GM23338 (cell line): ENCODE results near the gene GCC1. TPM values are rescaled to one million over a fixed set of nuclear protein-coding genes. Genes with fewer than 3 reads are reported as not detected.

Experiments used
- ATAC-seq: fragments of 200-7000 bp; cut with Tn5 transposase; 3 replicates; pipeline ENCODE4 v1.9.1; 2020
- DNase-seq: peaks from one replicate; pipeline ENCODE4 v3.0.0-alpha.2; 2015; ENCODE audit warnings: low spot score
- H2AFZ ChIP-seq: fragments of 200-600 bp; sonication (generic); 2 replicates; pipeline ENCODE4 v1.8.0; 2016; ENCODE audit warnings: antibody characterized with exemption, mild to moderate bottlenecking, moderate library complexity
- H3F3A ChIP-seq: fragments of 200-600 bp; sonication (generic); replicated peaks from 2 replicates; pipeline ENCODE4 v1.8.0; 2017; ENCODE audit warnings: antibody characterized with exemption, mixed run types, low read depth
- H3K27ac ChIP-seq: fragments of 200-600 bp; sonication (generic); 2 replicates; pipeline ENCODE4 v1.6.1; 2016; ENCODE audit warnings: low read depth
- H3K27me3 ChIP-seq: fragments of 200-600 bp; sonication (generic); 2 replicates; pipeline ENCODE4 v1.8.0; 2016; ENCODE audit warnings: mild to moderate bottlenecking, mixed run types, moderate library complexity; ENCODE audit not compliant: insufficient read depth
- H3K36me3 ChIP-seq: fragments of 200-600 bp; sonication (generic); 2 replicates; pipeline ENCODE4 v1.8.0; 2016; ENCODE audit warnings: mild to moderate bottlenecking; ENCODE audit not compliant: insufficient read depth
- H3K4me1 ChIP-seq: fragments of 200-600 bp; sonication (generic); 2 replicates; pipeline ENCODE4 v1.8.0; 2016; ENCODE audit warnings: mild to moderate bottlenecking, moderate library complexity; ENCODE audit not compliant: insufficient read depth
- H3K4me2 ChIP-seq: fragments of 200-600 bp; sonication (generic); 2 replicates; pipeline ENCODE4 v1.7.1; 2017; ENCODE audit warnings: mixed run types
- H3K4me3 ChIP-seq: fragments of 200-600 bp; sonication (generic); 2 replicates; pipeline ENCODE4 v1.6.1; 2016; ENCODE audit warnings: mixed run types
- H3K79me2 ChIP-seq: fragments of 200-600 bp; sonication (generic); replicated peaks from 2 replicates; pipeline ENCODE4 v1.8.0; 2017; ENCODE audit warnings: mild to moderate bottlenecking; ENCODE audit not compliant: insufficient read depth
- H3K9me2 ChIP-seq: fragments of 200-600 bp; sonication (generic); 2 replicates; pipeline ENCODE4 v1.8.0; 2017; ENCODE audit not compliant: insufficient read depth
- H4K20me1 ChIP-seq: fragments of 200-600 bp; sonication (generic); replicated peaks from 2 replicates; pipeline ENCODE4 v1.8.0; 2017; ENCODE audit warnings: mild to moderate bottlenecking; ENCODE audit not compliant: insufficient read depth
- H3K27ac Mint-ChIP-seq: 2 replicates; pipeline ENCODE4 v1.8.0; 2020; ENCODE audit warnings: inconsistent platforms, mild to moderate bottlenecking, moderate library complexity, mixed read lengths
- H3K27me3 Mint-ChIP-seq: 3 replicates; pipeline ENCODE4 v1.8.0; 2022; ENCODE audit warnings: low read depth, mild to moderate bottlenecking, moderate library complexity, mixed read lengths, inconsistent platforms; ENCODE audit not compliant: insufficient read depth, poor library complexity
- H3K36me3 Mint-ChIP-seq: 3 replicates; pipeline ENCODE4 v1.8.0; 2021; ENCODE audit warnings: low read depth, mild to moderate bottlenecking, inconsistent platforms, moderate library complexity, mixed read lengths
- H3K4me1 Mint-ChIP-seq: 3 replicates; pipeline ENCODE4 v1.8.0; 2020; ENCODE audit warnings: mild to moderate bottlenecking, inconsistent platforms, mixed read lengths
- H3K4me3 Mint-ChIP-seq: 3 replicates; pipeline ENCODE4 v1.8.0; 2021; ENCODE audit warnings: moderate library complexity, mild to moderate bottlenecking, inconsistent platforms, mixed read lengths
- H3K9me3 Mint-ChIP-seq: 3 replicates; pipeline ENCODE4 v1.8.0; 2020; ENCODE audit warnings: moderate library complexity, mild to moderate bottlenecking, inconsistent platforms, mixed read lengths
- CREB1 ChIP-seq: fragments of 250-450 bp; sonication (Bioruptor Pico); IDR thresholded peaks from 2 replicates; pipeline ENCODE4 v1.5.0; 2020; ENCODE audit warnings: low read depth, mild to moderate bottlenecking, moderate library complexity
- EZH2 ChIP-seq: fragments of 200-600 bp; sonication (generic); IDR thresholded peaks from one replicate; pipeline ENCODE4 v1.8.0; 2017; ENCODE audit warnings: antibody characterized with exemption, mild to moderate bottlenecking, low read depth; ENCODE audit not compliant: unreplicated experiment
- EZH2phosphoT487 ChIP-seq: fragments of 200-600 bp; sonication (generic); IDR thresholded peaks from one replicate; pipeline ENCODE4 v1.8.1; 2018; ENCODE audit warnings: antibody characterized with exemption; ENCODE audit not compliant: unreplicated experiment
- JUNB ChIP-seq: IDR thresholded peaks from one replicate; pipeline ENCODE4 v1.6.1; 2016; ENCODE audit warnings: antibody characterized with exemption; ENCODE audit not compliant: unreplicated experiment
- NANOG ChIP-seq: IDR thresholded peaks from 2 replicates; pipeline ENCODE4 v1.6.1; 2016; ENCODE audit warnings: antibody characterized with exemption, borderline replicate concordance
- POLR2AphosphoS5 ChIP-seq: IDR thresholded peaks from 2 replicates; pipeline ENCODE4 v1.6.1; 2016; ENCODE audit warnings: antibody characterized with exemption, low read depth
- STAT1 ChIP-seq: IDR thresholded peaks from one replicate; pipeline ENCODE4 v1.6.1; 2016; ENCODE audit warnings: antibody characterized with exemption; ENCODE audit not compliant: unreplicated experiment
- ZNF114 ChIP-seq: fragments of 250-450 bp; sonication (Bioruptor Pico); IDR thresholded peaks from 2 replicates; pipeline ENCODE4 v1.5.0; 2020; ENCODE audit warnings: mild to moderate bottlenecking, moderate library complexity
- ZNF331 ChIP-seq: fragments of 250-450 bp; sonication (Bioruptor Pico); IDR thresholded peaks from 2 replicates; pipeline ENCODE4 v1.5.0; 2020; ENCODE audit warnings: low read depth, mild to moderate bottlenecking, moderate library complexity
- polyA plus RNA-seq: library from polyadenylated mRNA; unstranded; fragments of >200 nt; fragmentation: Nextera tagmentation; extraction: Ambion mirVana; gene quantifications from 2 replicates; pipeline ENCODE4 v1.2.1, GENCODE V29; 2016
- total RNA-seq: library from RNA; depleted of rRNA; stranded (reverse); fragments of >200 nt; shearing (Covaris generic); gene quantifications from 2 replicates; pipeline ENCODE4 v1.2.3, GENCODE V29; 2014
- TF ChIP-seq, protein P1 (sequence below): fragments of 250-450 bp; sonication (Bioruptor Pico); IDR thresholded peaks from 2 replicates; pipeline ENCODE4 v1.5.0; 2020; ENCODE audit warnings: mild to moderate bottlenecking, moderate library complexity
- TF ChIP-seq, protein P2 (sequence below): IDR thresholded peaks from 2 replicates; pipeline ENCODE4 v1.6.1; 2016; ENCODE audit warnings: antibody characterized with exemption
- TF ChIP-seq, protein P3 (sequence below): IDR thresholded peaks from one replicate; pipeline ENCODE4 v1.6.1; 2018; ENCODE audit warnings: antibody characterized with exemption; ENCODE audit not compliant: unreplicated experiment
- TF ChIP-seq, protein P4 (sequence below), 2 experiments: fragments of 200-600 bp in 1 of 2; sonication (generic) in 1 of 2; conservative IDR thresholded peaks; 2 replicates each; pipeline versions ENCODE4 v1.5.1 to v1.6.1; 2016 to 2017; ENCODE audit warnings: antibody characterized with exemption in 2 of 2, low read depth in 2 of 2, mild to moderate bottlenecking in 2 of 2, moderate library complexity in 1 of 2

GCC1 gene
- total and polyA plus RNA-seq, 2 experiments from 2014 or later: 3.2 to 17.6 TPM

DNA sequence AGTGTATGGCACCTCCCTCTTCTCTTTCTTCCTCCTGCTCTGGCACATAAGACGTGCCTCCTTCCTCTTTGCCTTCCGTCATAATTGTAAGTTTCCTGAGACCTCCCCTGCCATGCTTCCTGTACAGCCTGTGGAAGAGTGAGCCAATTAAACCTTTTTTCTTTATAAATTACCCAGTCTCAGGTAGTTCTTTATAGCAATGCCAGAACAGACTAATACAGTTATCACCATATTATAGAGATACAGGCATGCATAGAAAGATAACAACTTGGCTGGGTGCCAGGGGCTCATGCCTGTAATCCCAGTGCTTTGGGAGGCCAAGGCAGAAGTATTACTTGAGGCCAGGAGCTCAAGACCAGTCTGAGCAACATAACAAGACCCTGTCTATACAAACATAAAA, 53.2 kb downstream of the GCC1 start:
- H3K4me1 Mint-ChIP-seq: peaks cover 15% of the 10 kb centered on the region
- no peak overlapping the region for H3K4me3 Mint-ChIP-seq
- H3K27me3 ChIP-seq: peaks cover 54% of the 10 kb centered on the region
- H3K9me2 ChIP-seq: peaks cover 3% of the 10 kb centered on the region; the same call in 1 of the 2 replicates
- no peaks in the 10 kb centered on the region for H4K20me1 ChIP-seq
- peaks cover 34% of the 10 kb centered on the region for H3K27me3 Mint-ChIP-seq
- H3K27ac Mint-ChIP-seq: no peak overlapping the region
- H3K4me1 ChIP-seq: peaks cover 13% of the 10 kb centered on the region
- no peaks in the 10 kb centered on the region for H3K36me3 ChIP-seq
- no peaks in the 10 kb centered on the region for H3F3A ChIP-seq
- no peak overlapping the region for H3K27ac ChIP-seq
- no peaks in the 10 kb centered on the region for H3K36me3 Mint-ChIP-seq
- DNase-seq (no peak), ATAC-seq (no peak)
- H3K4me2 ChIP-seq: no peak overlapping the region
- TF ChIP-seq EZH2 (no peak), EZH2phosphoT487 (no peak), ZNF114 (CRISPR knock-in tag) (no peak), STAT1 (no peak), NANOG (no peak), ZNF331 (CRISPR knock-in tag) (no peak), JUNB (no peak), POLR2AphosphoS5 (no peak), CREB1 (CRISPR knock-in tag) (no peak)
- TF ChIP-seq, protein P1, sequence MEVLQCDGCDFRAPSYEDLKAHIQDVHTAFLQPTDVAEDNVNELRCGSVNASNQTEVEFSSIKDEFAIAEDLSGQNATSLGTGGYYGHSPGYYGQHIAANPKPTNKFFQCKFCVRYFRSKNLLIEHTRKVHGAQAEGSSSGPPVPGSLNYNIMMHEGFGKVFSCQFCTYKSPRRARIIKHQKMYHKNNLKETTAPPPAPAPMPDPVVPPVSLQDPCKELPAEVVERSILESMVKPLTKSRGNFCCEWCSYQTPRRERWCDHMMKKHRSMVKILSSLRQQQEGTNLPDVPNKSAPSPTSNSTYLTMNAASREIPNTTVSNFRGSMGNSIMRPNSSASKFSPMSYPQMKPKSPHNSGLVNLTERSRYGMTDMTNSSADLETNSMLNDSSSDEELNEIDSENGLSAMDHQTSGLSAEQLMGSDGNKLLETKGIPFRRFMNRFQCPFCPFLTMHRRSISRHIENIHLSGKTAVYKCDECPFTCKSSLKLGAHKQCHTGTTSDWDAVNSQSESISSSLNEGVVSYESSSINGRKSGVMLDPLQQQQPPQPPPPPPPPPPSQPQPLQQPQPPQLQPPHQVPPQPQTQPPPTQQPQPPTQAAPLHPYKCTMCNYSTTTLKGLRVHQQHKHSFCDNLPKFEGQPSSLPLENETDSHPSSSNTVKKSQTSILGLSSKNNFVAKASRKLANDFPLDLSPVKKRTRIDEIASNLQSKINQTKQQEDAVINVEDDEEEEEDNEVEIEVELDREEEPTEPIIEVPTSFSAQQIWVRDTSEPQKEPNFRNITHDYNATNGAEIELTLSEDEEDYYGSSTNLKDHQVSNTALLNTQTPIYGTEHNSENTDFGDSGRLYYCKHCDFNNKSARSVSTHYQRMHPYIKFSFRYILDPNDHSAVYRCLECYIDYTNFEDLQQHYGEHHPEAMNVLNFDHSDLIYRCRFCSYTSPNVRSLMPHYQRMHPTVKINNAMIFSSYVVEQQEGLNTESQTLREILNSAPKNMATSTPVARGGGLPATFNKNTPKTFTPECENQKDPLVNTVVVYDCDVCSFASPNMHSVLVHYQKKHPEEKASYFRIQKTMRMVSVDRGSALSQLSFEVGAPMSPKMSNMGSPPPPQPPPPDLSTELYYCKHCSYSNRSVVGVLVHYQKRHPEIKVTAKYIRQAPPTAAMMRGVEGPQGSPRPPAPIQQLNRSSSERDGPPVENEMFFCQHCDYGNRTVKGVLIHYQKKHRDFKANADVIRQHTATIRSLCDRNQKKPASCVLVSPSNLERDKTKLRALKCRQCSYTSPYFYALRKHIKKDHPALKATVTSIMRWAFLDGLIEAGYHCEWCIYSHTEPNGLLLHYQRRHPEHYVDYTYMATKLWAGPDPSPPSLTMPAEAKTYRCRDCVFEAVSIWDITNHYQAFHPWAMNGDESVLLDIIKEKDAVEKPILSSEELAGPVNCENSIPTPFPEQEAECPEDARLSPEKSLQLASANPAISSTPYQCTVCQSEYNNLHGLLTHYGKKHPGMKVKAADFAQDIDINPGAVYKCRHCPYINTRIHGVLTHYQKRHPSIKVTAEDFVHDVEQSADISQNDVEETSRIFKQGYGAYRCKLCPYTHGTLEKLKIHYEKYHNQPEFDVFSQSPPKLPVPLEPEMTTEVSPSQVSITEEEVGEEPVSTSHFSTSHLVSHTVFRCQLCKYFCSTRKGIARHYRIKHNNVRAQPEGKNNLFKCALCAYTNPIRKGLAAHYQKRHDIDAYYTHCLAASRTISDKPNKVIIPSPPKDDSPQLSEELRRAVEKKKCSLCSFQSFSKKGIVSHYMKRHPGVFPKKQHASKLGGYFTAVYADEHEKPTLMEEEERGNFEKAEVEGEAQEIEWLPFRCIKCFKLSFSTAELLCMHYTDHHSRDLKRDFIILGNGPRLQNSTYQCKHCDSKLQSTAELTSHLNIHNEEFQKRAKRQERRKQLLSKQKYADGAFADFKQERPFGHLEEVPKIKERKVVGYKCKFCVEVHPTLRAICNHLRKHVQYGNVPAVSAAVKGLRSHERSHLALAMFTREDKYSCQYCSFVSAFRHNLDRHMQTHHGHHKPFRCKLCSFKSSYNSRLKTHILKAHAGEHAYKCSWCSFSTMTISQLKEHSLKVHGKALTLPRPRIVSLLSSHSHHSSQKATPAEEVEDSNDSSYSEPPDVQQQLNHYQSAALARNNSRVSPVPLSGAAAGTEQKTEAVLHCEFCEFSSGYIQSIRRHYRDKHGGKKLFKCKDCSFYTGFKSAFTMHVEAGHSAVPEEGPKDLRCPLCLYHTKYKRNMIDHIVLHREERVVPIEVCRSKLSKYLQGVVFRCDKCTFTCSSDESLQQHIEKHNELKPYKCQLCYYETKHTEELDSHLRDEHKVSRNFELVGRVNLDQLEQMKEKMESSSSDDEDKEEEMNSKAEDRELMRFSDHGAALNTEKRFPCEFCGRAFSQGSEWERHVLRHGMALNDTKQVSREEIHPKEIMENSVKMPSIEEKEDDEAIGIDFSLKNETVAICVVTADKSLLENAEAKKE (CRISPR knock-in tag): no peak
- TF ChIP-seq, protein P2, sequence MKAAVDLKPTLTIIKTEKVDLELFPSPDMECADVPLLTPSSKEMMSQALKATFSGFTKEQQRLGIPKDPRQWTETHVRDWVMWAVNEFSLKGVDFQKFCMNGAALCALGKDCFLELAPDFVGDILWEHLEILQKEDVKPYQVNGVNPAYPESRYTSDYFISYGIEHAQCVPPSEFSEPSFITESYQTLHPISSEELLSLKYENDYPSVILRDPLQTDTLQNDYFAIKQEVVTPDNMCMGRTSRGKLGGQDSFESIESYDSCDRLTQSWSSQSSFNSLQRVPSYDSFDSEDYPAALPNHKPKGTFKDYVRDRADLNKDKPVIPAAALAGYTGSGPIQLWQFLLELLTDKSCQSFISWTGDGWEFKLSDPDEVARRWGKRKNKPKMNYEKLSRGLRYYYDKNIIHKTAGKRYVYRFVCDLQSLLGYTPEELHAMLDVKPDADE: no peak
- TF ChIP-seq, protein P3, sequence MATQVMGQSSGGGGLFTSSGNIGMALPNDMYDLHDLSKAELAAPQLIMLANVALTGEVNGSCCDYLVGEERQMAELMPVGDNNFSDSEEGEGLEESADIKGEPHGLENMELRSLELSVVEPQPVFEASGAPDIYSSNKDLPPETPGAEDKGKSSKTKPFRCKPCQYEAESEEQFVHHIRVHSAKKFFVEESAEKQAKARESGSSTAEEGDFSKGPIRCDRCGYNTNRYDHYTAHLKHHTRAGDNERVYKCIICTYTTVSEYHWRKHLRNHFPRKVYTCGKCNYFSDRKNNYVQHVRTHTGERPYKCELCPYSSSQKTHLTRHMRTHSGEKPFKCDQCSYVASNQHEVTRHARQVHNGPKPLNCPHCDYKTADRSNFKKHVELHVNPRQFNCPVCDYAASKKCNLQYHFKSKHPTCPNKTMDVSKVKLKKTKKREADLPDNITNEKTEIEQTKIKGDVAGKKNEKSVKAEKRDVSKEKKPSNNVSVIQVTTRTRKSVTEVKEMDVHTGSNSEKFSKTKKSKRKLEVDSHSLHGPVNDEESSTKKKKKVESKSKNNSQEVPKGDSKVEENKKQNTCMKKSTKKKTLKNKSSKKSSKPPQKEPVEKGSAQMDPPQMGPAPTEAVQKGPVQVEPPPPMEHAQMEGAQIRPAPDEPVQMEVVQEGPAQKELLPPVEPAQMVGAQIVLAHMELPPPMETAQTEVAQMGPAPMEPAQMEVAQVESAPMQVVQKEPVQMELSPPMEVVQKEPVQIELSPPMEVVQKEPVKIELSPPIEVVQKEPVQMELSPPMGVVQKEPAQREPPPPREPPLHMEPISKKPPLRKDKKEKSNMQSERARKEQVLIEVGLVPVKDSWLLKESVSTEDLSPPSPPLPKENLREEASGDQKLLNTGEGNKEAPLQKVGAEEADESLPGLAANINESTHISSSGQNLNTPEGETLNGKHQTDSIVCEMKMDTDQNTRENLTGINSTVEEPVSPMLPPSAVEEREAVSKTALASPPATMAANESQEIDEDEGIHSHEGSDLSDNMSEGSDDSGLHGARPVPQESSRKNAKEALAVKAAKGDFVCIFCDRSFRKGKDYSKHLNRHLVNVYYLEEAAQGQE: no peak
- TF ChIP-seq, protein P4, sequence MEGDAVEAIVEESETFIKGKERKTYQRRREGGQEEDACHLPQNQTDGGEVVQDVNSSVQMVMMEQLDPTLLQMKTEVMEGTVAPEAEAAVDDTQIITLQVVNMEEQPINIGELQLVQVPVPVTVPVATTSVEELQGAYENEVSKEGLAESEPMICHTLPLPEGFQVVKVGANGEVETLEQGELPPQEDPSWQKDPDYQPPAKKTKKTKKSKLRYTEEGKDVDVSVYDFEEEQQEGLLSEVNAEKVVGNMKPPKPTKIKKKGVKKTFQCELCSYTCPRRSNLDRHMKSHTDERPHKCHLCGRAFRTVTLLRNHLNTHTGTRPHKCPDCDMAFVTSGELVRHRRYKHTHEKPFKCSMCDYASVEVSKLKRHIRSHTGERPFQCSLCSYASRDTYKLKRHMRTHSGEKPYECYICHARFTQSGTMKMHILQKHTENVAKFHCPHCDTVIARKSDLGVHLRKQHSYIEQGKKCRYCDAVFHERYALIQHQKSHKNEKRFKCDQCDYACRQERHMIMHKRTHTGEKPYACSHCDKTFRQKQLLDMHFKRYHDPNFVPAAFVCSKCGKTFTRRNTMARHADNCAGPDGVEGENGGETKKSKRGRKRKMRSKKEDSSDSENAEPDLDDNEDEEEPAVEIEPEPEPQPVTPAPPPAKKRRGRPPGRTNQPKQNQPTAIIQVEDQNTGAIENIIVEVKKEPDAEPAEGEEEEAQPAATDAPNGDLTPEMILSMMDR (conservative IDR thresholded peaks at IDR 0.05; ENCODE audit: low read depth in 2 of 2): no peak
- H3K79me2 ChIP-seq: no peaks in the 10 kb centered on the region
- H2AFZ ChIP-seq: no peak overlapping the region
- no peak overlapping the region for H3K4me3 ChIP-seq
- H3K9me3 Mint-ChIP-seq: peaks cover 10% of the 10 kb centered on the region; the same call in 2 of the 3 replicates
